MM.1S (cell line): ENCODE results near the gene ACAP2.

Source experiments
- DNase-seq: peaks from one replicate; pipeline ENCODE4 v3.0.0-alpha.2; 2015
- H2AFZ ChIP-seq: fragments of 300-600 bp; sonication (generic); 2 replicates; pipeline ENCODE4 v1.6.0; 2016; ENCODE audit warnings: antibody characterized with exemption, low read length
- H3F3A ChIP-seq: fragments of 300-600 bp; sonication (generic); 2 replicates; pipeline ENCODE4 v1.6.1; 2016; ENCODE audit warnings: mild to moderate bottlenecking, antibody characterized with exemption, low read length, moderate library complexity, mixed read lengths; ENCODE audit not compliant: insufficient read depth
- H3K27ac ChIP-seq: fragments of 300-600 bp; sonication (generic); 2 replicates; pipeline ENCODE4 v1.5.1; 2016; ENCODE audit warnings: mild to moderate bottlenecking, low read length
- H3K27me3 ChIP-seq: fragments of 300-600 bp; sonication (generic); replicated peaks from 2 replicates; pipeline ENCODE4 v1.6.0; 2016; ENCODE audit warnings: low read length; ENCODE audit not compliant: insufficient read depth
- H3K36me3 ChIP-seq: fragments of 300-600 bp; sonication (generic); replicated peaks from 2 replicates; pipeline ENCODE4 v1.6.1; 2016; ENCODE audit warnings: mild to moderate bottlenecking, low read length, mixed read lengths; ENCODE audit not compliant: insufficient read depth
- H3K4me1 ChIP-seq: fragments of 300-600 bp; sonication (generic); 2 replicates; pipeline ENCODE4 v1.6.1; 2016; ENCODE audit warnings: low read length, mixed read lengths
- H3K4me2 ChIP-seq: fragments of 300-600 bp; sonication (generic); 2 replicates; pipeline ENCODE4 v1.6.0; 2016; ENCODE audit warnings: low read depth, low read length
- H3K4me3 ChIP-seq: fragments of 300-600 bp; sonication (generic); 2 replicates; pipeline ENCODE4 v1.5.1; 2016; ENCODE audit warnings: low read length, mixed read lengths
- H3K79me2 ChIP-seq: fragments of 300-600 bp; sonication (generic); 2 replicates; pipeline ENCODE4 v1.6.1; 2016; ENCODE audit warnings: mixed run types, low read length, mixed read lengths
- H3K9ac ChIP-seq: fragments of 300-600 bp; sonication (generic); 2 replicates; pipeline ENCODE4 v1.6.1; 2016; ENCODE audit warnings: low read length, mixed read lengths
- H3K9me2 ChIP-seq: fragments of 300-600 bp; sonication (generic); replicated peaks from 2 replicates; pipeline ENCODE4 v1.6.1; 2016; ENCODE audit warnings: mild to moderate bottlenecking, low read length, mixed read lengths; ENCODE audit not compliant: insufficient read depth
- H3K9me3 ChIP-seq: fragments of 300-600 bp; sonication (generic); replicated peaks from 2 replicates; pipeline ENCODE4 v1.6.1; 2016; ENCODE audit warnings: mild to moderate bottlenecking, low read length, mixed read lengths; ENCODE audit not compliant: insufficient read depth
- H4K20me1 ChIP-seq: fragments of 300-600 bp; sonication (generic); 2 replicates; pipeline ENCODE4 v1.6.1; 2016; ENCODE audit warnings: mild to moderate bottlenecking, low read length, moderate library complexity, mixed read lengths; ENCODE audit not compliant: insufficient read depth
- EZH2 ChIP-seq: fragments of 300-600 bp; sonication (generic); optimal IDR thresholded peaks from 2 replicates; pipeline ENCODE3; 2017; ENCODE audit warnings: low read depth, mild to moderate bottlenecking, antibody characterized with exemption, low read length, mixed read lengths
- EZH2phosphoT487 ChIP-seq: fragments of 300-600 bp; sonication (generic); IDR thresholded peaks from 2 replicates; pipeline ENCODE4 v1.6.1; 2018; ENCODE audit warnings: antibody characterized with exemption, low read length
- TF ChIP-seq, protein P1 (sequence below): fragments of 300-600 bp; sonication (generic); IDR thresholded peaks from 2 replicates; pipeline ENCODE4 v1.5.1; 2016; ENCODE audit warnings: antibody characterized with exemption, low read length, mixed read lengths

ACAP2 gene

DNA sequence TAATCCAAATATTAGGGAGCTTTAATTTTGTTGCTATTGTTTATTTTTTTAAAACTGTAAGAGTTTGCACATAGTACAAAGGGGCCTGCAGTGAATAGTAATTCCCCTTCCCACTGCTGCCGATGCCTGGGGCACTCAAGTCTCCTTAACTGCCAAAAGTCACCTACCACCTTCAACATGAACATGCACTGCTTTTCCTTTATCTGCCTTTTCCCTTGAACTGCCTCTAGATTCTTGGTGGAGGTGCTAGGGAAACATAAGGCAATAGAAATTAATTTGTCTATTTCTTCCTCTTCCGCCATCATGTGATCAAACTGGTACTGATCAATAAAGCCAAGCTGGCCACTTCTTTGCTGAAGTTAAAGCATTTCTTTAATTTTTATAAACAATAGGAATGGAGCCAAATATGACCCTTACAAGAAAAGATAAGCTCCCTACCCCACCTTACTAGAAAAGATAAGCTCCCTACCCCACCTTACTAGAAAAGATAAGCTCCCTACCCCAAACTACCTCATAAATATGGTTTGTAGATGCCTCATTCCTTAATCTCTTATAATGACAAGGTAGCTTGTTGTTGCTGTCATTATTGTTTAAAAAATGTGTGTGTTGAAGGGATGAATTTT is 17.4 kb upstream of the ACAP2 start:
- Histone ChIP-seq H3F3A (peaks cover 14% of the 10 kb centered on the region), H3K4me2 (no peak overlapping the region), H3K9me3 (no peaks in the 10 kb centered on the region), H2AFZ (no peak overlapping the region), H3K27ac (no peak overlapping the region), H3K9ac (no peak overlapping the region), H3K79me2 (no peaks in the 10 kb centered on the region), H3K4me1 (peaks cover 11% of the 10 kb centered on the region), H3K9me2 (no peaks in the 10 kb centered on the region), H3K36me3 (no peaks in the 10 kb centered on the region), H3K27me3 (no peaks in the 10 kb centered on the region), H3K4me3 (no peak overlapping the region), H4K20me1 (no peaks in the 10 kb centered on the region)
- no peak for TF ChIP-seq EZH2phosphoT487
- TF ChIP-seq EZH2: no peak
- TF ChIP-seq, protein P1, sequence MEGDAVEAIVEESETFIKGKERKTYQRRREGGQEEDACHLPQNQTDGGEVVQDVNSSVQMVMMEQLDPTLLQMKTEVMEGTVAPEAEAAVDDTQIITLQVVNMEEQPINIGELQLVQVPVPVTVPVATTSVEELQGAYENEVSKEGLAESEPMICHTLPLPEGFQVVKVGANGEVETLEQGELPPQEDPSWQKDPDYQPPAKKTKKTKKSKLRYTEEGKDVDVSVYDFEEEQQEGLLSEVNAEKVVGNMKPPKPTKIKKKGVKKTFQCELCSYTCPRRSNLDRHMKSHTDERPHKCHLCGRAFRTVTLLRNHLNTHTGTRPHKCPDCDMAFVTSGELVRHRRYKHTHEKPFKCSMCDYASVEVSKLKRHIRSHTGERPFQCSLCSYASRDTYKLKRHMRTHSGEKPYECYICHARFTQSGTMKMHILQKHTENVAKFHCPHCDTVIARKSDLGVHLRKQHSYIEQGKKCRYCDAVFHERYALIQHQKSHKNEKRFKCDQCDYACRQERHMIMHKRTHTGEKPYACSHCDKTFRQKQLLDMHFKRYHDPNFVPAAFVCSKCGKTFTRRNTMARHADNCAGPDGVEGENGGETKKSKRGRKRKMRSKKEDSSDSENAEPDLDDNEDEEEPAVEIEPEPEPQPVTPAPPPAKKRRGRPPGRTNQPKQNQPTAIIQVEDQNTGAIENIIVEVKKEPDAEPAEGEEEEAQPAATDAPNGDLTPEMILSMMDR: no peak
- no peak for DNase-seq

DNA sequence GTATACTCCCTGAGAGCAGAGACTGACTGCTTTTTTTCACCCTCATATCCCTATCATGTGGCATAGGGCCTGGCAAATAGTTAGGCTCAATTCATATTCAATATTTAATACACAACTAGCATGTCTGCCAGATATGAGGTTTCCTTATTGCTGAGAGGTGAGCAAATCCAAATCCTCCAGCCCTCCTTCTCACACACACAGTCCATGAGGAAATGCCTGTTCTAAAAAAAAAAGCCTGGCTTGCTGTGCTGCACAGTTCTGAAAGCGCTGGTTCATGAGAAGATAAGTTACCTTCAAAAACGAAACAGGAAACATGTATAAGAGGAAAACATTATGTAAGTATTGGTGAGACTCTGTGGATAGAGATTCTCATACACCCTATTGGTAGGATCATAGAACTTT is 15.5 kb upstream of the ACAP2 start:
- Histone ChIP-seq H3K79me2 (no peaks in the 10 kb centered on the region), H2AFZ (peak overlapping the region; percentile 40), H3K4me3 (0 out of 2 replicates have a peak overlapping the region, but pooled peaks have one; percentile 1), H3K9me3 (no peaks in the 10 kb centered on the region), H3F3A (peaks cover 14% of the 10 kb centered on the region), H3K9me2 (no peaks in the 10 kb centered on the region), H3K27me3 (no peaks in the 10 kb centered on the region), H3K27ac (peak overlapping the region; percentile 61), H3K4me2 (peak overlapping the region; percentile 44), H4K20me1 (no peaks in the 10 kb centered on the region), H3K4me1 (peaks cover 11% of the 10 kb centered on the region), H3K36me3 (no peaks in the 10 kb centered on the region), H3K9ac (peak overlapping the region; percentile 11; the same call in 1 of the 2 replicates)
- DNase-seq: peak; percentile 89
- TF ChIP-seq EZH2: no peak
- TF ChIP-seq, protein P1: peak; percentile 31; the same call in 1 of the 2 replicates

DNA sequence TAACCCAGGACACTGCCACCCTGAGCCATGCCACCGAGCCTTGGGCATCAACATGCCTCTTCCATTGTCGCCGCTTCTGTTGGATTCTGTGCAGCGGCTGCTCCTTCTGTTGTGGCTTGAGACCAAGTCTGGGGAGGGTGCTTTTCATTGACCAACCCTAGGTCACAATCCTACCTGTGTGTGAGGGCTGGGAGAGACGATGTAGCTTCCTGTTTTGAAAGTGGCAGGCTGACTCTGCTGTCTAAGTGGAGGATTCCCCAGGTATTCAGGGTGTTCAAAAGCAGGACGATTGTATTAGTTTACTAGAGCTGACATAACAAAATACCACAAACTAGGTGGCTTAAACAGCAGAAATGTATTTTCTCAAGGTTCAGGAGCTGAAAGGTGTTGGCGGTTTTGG is 13.0 kb upstream of the ACAP2 start:
- no peak for TF ChIP-seq EZH2phosphoT487
- TF ChIP-seq, protein P1: no peak
- no peak for TF ChIP-seq EZH2
- H3K9me3 ChIP-seq: no peaks in the 10 kb centered on the region
- no peaks in the 10 kb centered on the region for H3K27me3 ChIP-seq

More for the DNA sequence above, 13.0 kb upstream of the ACAP2 start:
- no peak overlapping the region for H3K4me3 ChIP-seq
- no peaks in the 10 kb centered on the region for H4K20me1 ChIP-seq
- no peaks in the 10 kb centered on the region for H3K9me2 ChIP-seq
- peaks cover 15% of the 10 kb centered on the region for H3K4me1 ChIP-seq
- no peak overlapping the region for H2AFZ ChIP-seq
- H3F3A ChIP-seq: peaks cover 17% of the 10 kb centered on the region
- no peaks in the 10 kb centered on the region for H3K36me3 ChIP-seq
- DNase-seq: no peak
- H3K9ac ChIP-seq: no peak overlapping the region
- H3K79me2 ChIP-seq: no peaks in the 10 kb centered on the region
- H3K4me2 ChIP-seq: no peak overlapping the region
- H3K27ac ChIP-seq: no peak overlapping the region
